Activated CD8-positive, alpha-beta T cell treated with anti-CD3 and anti-CD28 coated beads for 36 hours (primary cell): ENCODE results near the gene PKD2L1. TPM values are rescaled to one million over a fixed set of nuclear protein-coding genes. Genes with fewer than 3 reads are reported as not detected.

Source experiments
- ATAC-seq: fragments of 200-7000 bp; cut with Tn5 transposase; one replicate; pipeline ENCODE4 v1.10.0; 2021; ENCODE audit warnings: mild to moderate bottlenecking, moderate library complexity
- CTCF ChIA-PET: fragments of 350-600 bp; sonication (Branson Sonifier 250); formaldehyde crosslinking; loops from one replicate; lab custom pipeline; 2021; ENCODE audit warnings: antibody characterized with exemption; lab: Charles Lee
- POLR2A ChIA-PET: fragments of 350-600 bp; sonication (Branson Sonifier 250); formaldehyde crosslinking; loops from one replicate; lab custom pipeline; 2021; ENCODE audit warnings: antibody characterized with exemption; lab: Charles Lee
- DNase-seq: peaks from one replicate; pipeline ENCODE4 v3.0.0-alpha.2; 2020
- H3K27ac Mint-ChIP-seq: one replicate; pipeline ENCODE4 v1.8.0; 2021; ENCODE audit warnings: mild to moderate bottlenecking, mixed read lengths
- H3K27me3 Mint-ChIP-seq: one replicate; pipeline ENCODE4 v1.8.0; 2021; ENCODE audit warnings: mixed read lengths
- H3K36me3 Mint-ChIP-seq: one replicate; pipeline ENCODE4 v1.8.0; 2021; ENCODE audit warnings: low read depth, mixed read lengths
- H3K4me1 Mint-ChIP-seq: one replicate; pipeline ENCODE4 v1.8.0; 2021; ENCODE audit warnings: low read depth, mixed read lengths
- H3K4me3 Mint-ChIP-seq: one replicate; pipeline ENCODE4 v1.8.0; 2021; ENCODE audit warnings: mild to moderate bottlenecking, moderate library complexity, mixed read lengths
- H3K9me3 Mint-ChIP-seq: one replicate; pipeline ENCODE4 v1.8.0; 2021; ENCODE audit warnings: mixed read lengths
- intact Hi-C: fragments of 100-400 bp; cut with micrococcal nuclease; formaldehyde crosslinking; loops from one replicate; pipeline ENCODE4 v1.10.0; 2022
- total RNA-seq, 2 experiments: library from RNA; stranded (reverse); gene quantifications; one replicate each; pipeline ENCODE4 v1.2.3, GENCODE V29; 2021
- TF ChIP-seq, protein P1 (sequence below): fragments of 200-600 bp; IDR thresholded peaks from one replicate; pipeline ENCODE4 v1.8.0; 2022; ENCODE audit warnings: antibody characterized with exemption, mild to moderate bottlenecking

PKD2L1 gene
- total RNA-seq, 2 experiments from 2014 or later = not detected

DNA sequence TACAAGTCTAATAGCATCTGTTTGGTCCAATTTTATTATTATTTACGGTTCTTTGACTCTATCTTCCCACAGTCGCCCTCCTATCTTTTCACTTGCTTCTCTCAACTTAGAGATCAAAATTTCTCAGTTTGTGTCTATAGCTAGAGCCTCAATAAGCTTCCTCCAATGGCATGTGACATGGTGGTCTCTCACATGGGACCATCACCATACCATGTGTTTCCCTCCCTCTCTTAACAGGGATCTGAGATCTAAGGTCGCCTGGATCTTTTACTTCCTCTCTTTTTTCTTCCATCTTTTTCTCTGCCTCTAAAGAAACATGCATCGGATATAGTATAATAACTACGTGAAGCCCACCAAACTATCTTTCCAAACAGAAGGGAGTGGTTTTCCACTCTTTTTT, 1.8 kb downstream of the PKD2L1 start:
- intact Hi-C loops = no loop called here
- H3K4me3 Mint-ChIP-seq = no peak overlapping the region
- ChIA-PET CTCF (interaction anchor here (1.2 to 3.1 kb wide), 7 partner anchors 9 to 190 kb away, joined by 3 to 17 read pairs (median 6); no protein-coding TSS in a partner anchor), POLR2A (interaction anchor here (1.4 kb wide), 1 partner anchor 41 kb away, joined by 3 read pairs; no protein-coding TSS in a partner anchor)
- H3K9me3 Mint-ChIP-seq = no peaks in the 10 kb centered on the region
- no peak overlapping the region for H3K27ac Mint-ChIP-seq
- no peaks in the 10 kb centered on the region for H3K36me3 Mint-ChIP-seq
- ATAC-seq (no peak), DNase-seq (no peak)
- TF ChIP-seq, protein P1, sequence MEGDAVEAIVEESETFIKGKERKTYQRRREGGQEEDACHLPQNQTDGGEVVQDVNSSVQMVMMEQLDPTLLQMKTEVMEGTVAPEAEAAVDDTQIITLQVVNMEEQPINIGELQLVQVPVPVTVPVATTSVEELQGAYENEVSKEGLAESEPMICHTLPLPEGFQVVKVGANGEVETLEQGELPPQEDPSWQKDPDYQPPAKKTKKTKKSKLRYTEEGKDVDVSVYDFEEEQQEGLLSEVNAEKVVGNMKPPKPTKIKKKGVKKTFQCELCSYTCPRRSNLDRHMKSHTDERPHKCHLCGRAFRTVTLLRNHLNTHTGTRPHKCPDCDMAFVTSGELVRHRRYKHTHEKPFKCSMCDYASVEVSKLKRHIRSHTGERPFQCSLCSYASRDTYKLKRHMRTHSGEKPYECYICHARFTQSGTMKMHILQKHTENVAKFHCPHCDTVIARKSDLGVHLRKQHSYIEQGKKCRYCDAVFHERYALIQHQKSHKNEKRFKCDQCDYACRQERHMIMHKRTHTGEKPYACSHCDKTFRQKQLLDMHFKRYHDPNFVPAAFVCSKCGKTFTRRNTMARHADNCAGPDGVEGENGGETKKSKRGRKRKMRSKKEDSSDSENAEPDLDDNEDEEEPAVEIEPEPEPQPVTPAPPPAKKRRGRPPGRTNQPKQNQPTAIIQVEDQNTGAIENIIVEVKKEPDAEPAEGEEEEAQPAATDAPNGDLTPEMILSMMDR = no peak
- H3K4me1 Mint-ChIP-seq = peaks cover 17% of the 10 kb centered on the region
- H3K27me3 Mint-ChIP-seq = peaks cover 1% of the 10 kb centered on the region

DNA sequence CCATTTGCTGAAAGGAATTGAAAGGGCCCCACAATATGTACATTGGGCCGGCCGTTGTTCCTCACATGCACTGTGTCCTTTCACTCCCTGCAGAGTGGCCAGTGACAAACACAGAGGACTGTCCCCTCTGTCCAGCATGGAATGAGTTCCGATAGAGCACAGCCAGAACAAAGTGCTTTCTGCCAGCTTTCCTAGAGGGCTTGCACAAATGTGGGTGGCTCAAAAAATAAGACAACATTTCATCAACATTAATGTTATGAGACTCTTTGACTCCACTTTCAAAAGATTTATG, 2.4 kb downstream of the PKD2L1 start:
- ChIA-PET CTCF (interaction anchor here (1.0 to 3.1 kb wide), 8 partner anchors 9 to 191 kb away, joined by 3 to 17 read pairs (median 6); no protein-coding TSS in a partner anchor), POLR2A (interaction anchor here (0.7 to 1.4 kb wide), 3 partner anchors 41 to 199 kb away, joined by 3 to 4 read pairs (median 3); no protein-coding TSS in a partner anchor)
- DNase-seq = no peak
- Mint-ChIP-seq H3K36me3 (no peaks in the 10 kb centered on the region), H3K9me3 (no peaks in the 10 kb centered on the region), H3K4me1 (peaks cover 17% of the 10 kb centered on the region), H3K27me3 (no peaks in the 10 kb centered on the region), H3K27ac (no peak overlapping the region), H3K4me3 (no peak overlapping the region)
- intact Hi-C loops = no loop called here
- TF ChIP-seq, protein P1 = no peak
- no peak for ATAC-seq

DNA sequence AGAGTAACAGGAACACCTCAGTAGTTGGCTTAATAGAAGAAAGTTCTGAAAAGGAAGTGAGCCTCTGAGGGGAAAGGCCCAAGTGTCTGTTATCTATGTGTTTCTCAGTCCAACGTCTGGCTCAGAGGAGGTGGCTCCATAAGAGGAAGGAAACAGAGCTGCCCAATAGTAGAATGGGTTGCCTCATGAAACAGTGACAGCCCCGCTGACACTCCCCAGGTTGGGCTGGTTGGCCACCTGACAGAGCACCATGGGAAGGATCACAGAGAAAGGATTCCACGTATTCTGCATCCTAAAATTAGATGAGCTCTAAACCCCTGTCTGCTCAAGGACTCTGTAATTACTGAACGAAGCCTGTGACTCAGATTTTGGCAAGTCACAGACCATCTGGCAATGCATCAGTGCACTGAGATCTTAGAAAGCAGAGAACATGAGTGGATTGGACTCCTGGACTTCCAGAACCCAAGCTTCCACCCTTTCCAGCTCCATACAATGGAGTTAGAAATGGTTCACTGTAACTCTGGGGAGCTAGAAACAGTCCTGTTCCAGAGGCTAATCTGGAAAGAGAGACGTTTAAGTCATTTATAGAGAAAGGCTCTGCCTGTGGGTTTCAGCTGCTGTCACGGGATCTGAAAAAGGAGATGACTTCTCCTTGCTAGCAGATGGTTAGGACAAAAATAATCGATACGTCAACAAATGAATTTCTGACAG, 2.9 kb downstream of the PKD2L1 start:
- ChIA-PET POLR2A (interaction anchor here (0.7 to 1.7 kb wide), 5 partner anchors 19 to 199 kb away, joined by 3 to 5 read pairs (median 3); partner anchors contain the start of gene SCD), CTCF (interaction anchor here (1.0 to 3.1 kb wide), 8 partner anchors 10 to 191 kb away, joined by 3 to 17 read pairs (median 5); no protein-coding TSS in a partner anchor)
- Mint-ChIP-seq H3K4me1 (peaks cover 17% of the 10 kb centered on the region), H3K4me3 (no peak overlapping the region), H3K36me3 (no peaks in the 10 kb centered on the region), H3K27me3 (no peaks in the 10 kb centered on the region), H3K27ac (peak overlapping the region; percentile 81), H3K9me3 (no peaks in the 10 kb centered on the region)
- intact Hi-C loops = no loop called here
- DNase-seq = peak; percentile 73
- peak; percentile 99 for ATAC-seq
- TF ChIP-seq, protein P1 = no peak

DNA sequence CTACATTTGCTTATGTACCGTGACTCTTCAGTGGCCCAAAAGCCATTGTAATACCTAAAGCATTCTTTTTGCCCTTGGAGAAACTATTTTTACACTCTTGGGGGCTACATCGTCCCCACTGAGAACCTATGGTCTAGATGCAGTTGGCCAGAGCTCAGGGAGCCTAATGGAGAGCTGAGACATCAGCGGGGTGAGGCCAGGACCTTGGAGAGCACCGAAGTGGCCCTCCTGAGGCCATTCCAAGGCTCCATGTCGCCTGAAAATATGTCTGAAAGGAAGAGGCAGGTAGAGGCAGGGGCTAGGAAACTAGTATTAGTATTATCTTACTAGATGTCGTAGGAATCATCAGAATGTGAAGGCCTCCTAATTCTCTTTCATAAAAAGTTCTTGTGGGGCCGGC, 4.9 kb downstream of the PKD2L1 start:
- intact Hi-C loops = no loop called here
- H3K36me3 Mint-ChIP-seq = no peaks in the 10 kb centered on the region
- DNase-seq (no peak), ATAC-seq (no peak)
- POLR2A ChIA-PET = interaction anchor here (0.9 kb wide), 1 partner anchor 27 kb away, joined by 3 read pairs; no protein-coding TSS in a partner anchor
- peaks cover 17% of the 10 kb centered on the region for H3K4me1 Mint-ChIP-seq
- TF ChIP-seq, protein P1 = no peak
- H3K9me3 Mint-ChIP-seq = no peaks in the 10 kb centered on the region
- H3K27ac Mint-ChIP-seq = no peak overlapping the region
- CTCF ChIA-PET = no interaction called here
- H3K27me3 Mint-ChIP-seq = no peaks in the 10 kb centered on the region
- no peak overlapping the region for H3K4me3 Mint-ChIP-seq
